ENCODE results near the gene ZRANB3. TPM values are rescaled to one million over a fixed set of nuclear protein-coding genes. Genes with fewer than 3 reads are reported as not detected.

The ZRANB3 gene
- total and polyA plus RNA-seq, 2 donors (not counting 3 experiments of a cell fraction or from before 2014, with no cell fraction given) = 2.2 to 6.0 TPM

DNA sequence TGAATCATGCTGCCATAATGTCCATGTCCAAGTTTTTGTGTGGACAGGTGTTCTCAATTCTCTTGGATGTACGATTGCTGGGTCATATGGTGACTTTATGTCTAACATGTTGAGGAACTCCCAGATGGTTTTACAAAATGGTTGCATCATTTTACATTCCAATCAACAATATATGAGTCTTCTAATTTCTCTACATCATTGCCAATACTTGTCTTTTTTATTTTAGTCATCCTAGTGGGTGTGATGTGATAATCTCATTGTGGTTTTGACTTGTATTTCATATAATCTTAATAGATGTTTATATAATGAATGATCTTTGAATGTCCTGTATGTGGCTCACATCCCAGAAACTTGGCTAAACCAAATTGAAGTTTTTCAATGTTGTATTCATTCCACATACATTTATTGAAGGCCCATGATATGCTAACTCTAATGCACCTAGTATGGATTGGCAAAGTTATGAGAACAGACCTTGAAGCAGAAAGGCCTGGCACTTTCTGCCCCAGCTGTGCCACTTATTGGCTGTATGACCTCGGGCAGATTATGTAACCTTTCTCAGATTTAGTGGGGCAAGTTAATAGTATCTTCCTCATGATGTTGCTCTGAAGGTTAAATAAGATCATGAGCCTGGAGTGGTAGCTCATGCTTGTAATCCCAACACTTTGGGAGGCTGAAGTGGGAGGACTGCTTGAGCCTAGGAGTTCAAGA, 273.5 kb downstream of the ZRANB3 start:
- intact Hi-C loops (cut with micrococcal nuclease) = no loop called here
- FAIRE-seq = no peak
- no TSS peak for BruUV-seq (replicated peaks)

More for the DNA sequence above, 273.5 kb downstream of the ZRANB3 start:
- H3K79me2 ChIP-seq (ENCODE audit: control insufficient read depth, insufficient read depth, low read length) = no peaks in the 10 kb centered on the region
- H3K9me1 ChIP-seq (replicated peaks; ENCODE audit: control insufficient read depth, extremely low read depth, insufficient read depth, low read length) = no peaks in the 10 kb centered on the region
- CTCF ChIA-PET = no interaction called here
- no peaks in the 10 kb centered on the region for H3K4me1 ChIP-seq (ENCODE audit: control insufficient read depth, extremely low read depth, insufficient read depth, low read length)
- no peak overlapping the region for H3K27ac ChIP-seq (ENCODE audit: insufficient read depth, low read depth, low read length)
- H3K4me3 ChIP-seq (replicated peaks in 1 of 3; ENCODE audit: insufficient read depth in 1 of 3, low read depth in 1 of 3, low read length in 3 of 3) = no peak overlapping the region
- no peaks in the 10 kb centered on the region for H3K9me3 ChIP-seq (replicated peaks; ENCODE audit: control insufficient read depth, insufficient read depth, low read length)
- TF ChIP-seq MAX (IDR thresholded peaks at IDR 0.05; ENCODE audit: insufficient read depth, insufficient read length) (no peak), MYC (IDR thresholded peaks at IDR 0.05; ENCODE audit: low read depth, low read length) (no peak), GATA2 (IDR thresholded peaks at IDR 0.05; ENCODE audit: insufficient read depth, insufficient read length, low read depth, low read length) (no peak), POLR2AphosphoS5 (IDR thresholded peaks at IDR 0.05; ENCODE audit: insufficient read depth, low read depth, low read length) (no peak), CTCF (IDR thresholded peaks at IDR 0.05; ENCODE audit: extremely low read depth in 1 of 2, insufficient read depth in 1 of 2, low read depth in 1 of 2, low read length in 2 of 2) (no peak), JUN (IDR thresholded peaks at IDR 0.05; ENCODE audit: borderline replicate concordance, insufficient read depth, insufficient read length, low read depth) (no peak), EZH2 (IDR thresholded peaks at IDR 0.05; ENCODE audit: borderline replicate concordance, low read depth, low read length, severe bottlenecking) (no peak), POLR2A (IDR thresholded peaks at IDR 0.05; ENCODE audit: low read depth, low read length) (no peak), FOS (IDR thresholded peaks at IDR 0.05; ENCODE audit: borderline replicate concordance, insufficient read depth, low read length) (no peak)
- H2AFZ ChIP-seq (ENCODE audit: low read depth, low read length) = no peak overlapping the region
- H3K9ac ChIP-seq (replicated peaks; ENCODE audit: extremely low read depth, insufficient read depth, low read length) = no peak overlapping the region
- no peaks in the 10 kb centered on the region for H3K36me3 ChIP-seq (ENCODE audit: control insufficient read depth in 2 of 2, extremely low read depth in 1 of 2, insufficient read depth in 2 of 2, low read length in 2 of 2)
- no peak for DNase-seq (ENCODE audit: low read depth, low spot score)
- no peaks in the 10 kb centered on the region for H3K27me3 ChIP-seq (ENCODE audit: control insufficient read depth in 2 of 2, insufficient read depth in 2 of 2, low read length in 2 of 2)
- dilution Hi-C loops (cut with MboI; ENCODE audit: extremely low pct_ligation_motif_present, low sequenced_read_pairs) = no loop called here
- H3K4me2 ChIP-seq (ENCODE audit: insufficient read depth, low read length) = no peak overlapping the region
- POLR2A ChIA-PET = no interaction called here
- H4K20me1 ChIP-seq (replicated peaks; ENCODE audit: control insufficient read depth, extremely low read depth, insufficient read depth, low read length) = no peaks in the 10 kb centered on the region

All from endothelial cell of umbilical vein (primary cell).